GM08714 (cell line): ENCODE data around the gene SUGCT.

Experiments
- H3K4me3 ChIP-seq: fragments of 200-500 bp; sonication (Bioruptor generic); 2 replicates; pipeline ENCODE4 v1.5.1; 2014; ENCODE audit warnings: mild to moderate bottlenecking, low read length, inconsistent platforms
- ZNF274 ChIP-seq: IDR thresholded peaks from 2 replicates; pipeline ENCODE4 v1.6.1; 2012; ENCODE audit warnings: mild to moderate bottlenecking, low read depth, low read length

The SUGCT gene

DNA sequence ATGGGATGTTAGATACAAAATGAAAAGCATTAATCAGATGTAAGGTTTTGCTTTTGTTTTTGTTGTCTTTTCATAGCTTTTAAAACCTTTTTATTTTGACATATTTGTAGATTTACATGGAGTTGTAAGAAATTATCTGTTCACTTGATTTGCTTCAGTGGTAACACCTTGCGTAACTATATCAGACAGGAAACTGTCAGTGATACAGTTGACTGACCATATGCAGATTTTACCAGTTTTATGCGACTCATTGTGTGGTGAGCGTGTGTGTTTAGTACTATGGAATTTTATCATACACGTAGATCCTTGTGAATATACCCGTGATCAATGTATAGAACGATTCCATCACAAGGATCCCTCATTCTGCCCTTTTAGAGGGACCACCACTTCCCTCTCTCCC, 701.4 kb downstream of the SUGCT start:
- H3K4me3 ChIP-seq = no peak overlapping the region
- TF ChIP-seq ZNF274 = no peak

DNA sequence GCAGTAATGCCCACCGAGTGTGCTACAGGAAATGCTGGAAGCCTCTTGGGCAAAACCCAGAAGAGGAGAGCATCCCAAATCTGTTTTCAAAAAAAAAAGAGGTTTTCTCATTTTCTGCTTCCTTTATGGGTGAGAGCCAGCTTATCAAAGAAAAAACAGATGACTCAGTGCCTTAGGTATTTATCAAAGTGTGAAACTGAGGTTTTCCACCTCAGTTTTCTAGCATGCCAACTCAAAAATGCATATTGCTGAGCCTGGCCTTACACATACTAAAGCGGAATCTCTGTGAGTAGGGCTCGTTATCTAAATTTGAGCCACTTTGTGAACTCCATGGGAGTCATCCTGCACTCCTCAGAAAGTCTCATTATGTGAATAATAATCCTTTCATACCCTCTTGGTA, 705.1 kb downstream of the SUGCT start:
- no peak overlapping the region for H3K4me3 ChIP-seq
- TF ChIP-seq ZNF274 = no peak

DNA sequence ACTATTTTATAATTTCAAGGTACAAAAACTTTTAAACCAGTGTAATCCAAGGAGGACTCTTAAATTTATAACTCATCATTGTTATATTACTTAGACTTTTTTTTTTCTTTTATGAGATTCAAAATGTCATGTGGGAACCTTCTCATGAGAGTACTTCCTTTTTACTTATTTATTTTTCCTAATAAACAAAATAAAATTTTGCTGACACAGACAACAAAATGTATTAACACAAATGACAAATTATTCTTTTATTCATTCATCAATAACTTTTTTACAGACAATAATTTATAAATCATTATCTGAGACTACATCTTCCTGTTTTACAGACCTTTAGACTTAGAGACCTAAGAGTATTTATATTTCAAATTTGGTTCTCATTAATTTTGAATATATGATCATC, 706.2 kb downstream of the SUGCT start:
- TF ChIP-seq ZNF274 = no peak
- no peak overlapping the region for H3K4me3 ChIP-seq

DNA sequence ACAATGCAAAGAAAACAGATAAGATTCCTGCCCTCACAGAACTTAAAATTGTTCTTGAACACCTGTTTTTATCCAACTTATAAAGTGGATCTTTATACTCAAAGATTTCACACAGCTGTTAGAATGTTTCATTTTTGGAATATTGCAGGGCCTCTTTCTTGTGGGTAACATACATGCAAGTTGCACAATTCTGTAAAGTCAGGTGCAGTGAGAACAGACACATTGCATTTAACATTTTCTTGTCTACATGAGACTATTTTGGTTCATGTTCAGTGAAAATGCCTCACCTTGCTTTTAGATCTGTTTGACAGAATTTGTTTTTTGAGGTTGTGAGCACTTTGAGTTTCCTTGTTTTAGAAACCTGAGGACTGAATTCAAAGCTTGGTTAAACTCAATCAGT, 707.8 kb downstream of the SUGCT start:
- TF ChIP-seq ZNF274 = no peak
- no peak overlapping the region for H3K4me3 ChIP-seq

DNA sequence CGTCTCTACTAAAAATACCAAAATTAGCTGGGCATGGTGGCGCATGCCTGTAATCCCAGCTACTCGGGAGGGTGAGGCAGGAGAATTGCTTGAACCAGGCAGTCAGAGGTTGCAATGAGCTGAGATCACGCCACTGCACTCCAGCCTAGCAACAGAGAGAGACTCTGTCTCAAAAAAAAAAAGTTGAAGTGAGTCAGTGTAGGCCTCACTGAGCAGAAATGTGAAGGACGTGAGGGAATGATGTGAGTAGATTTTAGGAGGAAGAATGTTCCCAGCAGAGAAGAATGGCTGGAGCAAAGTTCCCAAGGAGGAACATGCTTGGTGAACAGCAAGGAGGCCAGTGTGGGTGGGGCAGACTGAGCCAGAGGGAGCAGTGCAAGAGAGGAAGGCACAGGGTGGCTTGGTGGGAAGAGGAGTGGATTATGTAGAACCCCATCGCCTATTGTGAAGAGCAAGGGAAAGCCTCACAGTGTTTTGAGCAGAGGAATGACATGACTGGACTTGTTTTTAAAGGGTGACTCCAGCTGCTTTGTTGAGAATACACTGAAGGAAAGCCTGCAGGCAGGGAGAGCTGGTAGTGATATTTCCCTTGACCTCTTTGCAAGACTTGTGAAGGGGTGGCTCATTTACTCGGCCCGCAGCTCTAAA, 708.7 kb downstream of the SUGCT start:
- no peak overlapping the region for H3K4me3 ChIP-seq
- TF ChIP-seq ZNF274 = no peak

DNA sequence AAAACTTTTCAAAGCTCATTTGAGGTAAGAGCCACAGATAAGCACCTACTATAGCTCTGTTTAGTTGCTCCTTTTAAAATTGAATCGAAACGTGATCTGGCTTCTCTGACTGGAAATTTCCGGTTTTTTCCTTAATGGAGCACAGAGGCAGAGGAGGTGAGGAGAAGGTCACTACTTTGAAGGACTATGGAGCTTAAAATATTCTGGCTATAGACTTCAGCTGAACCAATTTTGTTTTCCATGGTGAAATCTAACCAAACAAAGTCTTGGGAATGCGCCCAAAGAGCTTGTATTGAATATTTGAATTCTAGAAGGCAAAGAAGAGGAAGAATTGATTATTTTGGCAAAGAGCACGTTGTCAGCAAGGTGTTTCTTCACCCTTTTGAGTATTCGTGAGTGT, 711.1 kb downstream of the SUGCT start:
- no peak for TF ChIP-seq ZNF274
- H3K4me3 ChIP-seq = no peak overlapping the region

DNA sequence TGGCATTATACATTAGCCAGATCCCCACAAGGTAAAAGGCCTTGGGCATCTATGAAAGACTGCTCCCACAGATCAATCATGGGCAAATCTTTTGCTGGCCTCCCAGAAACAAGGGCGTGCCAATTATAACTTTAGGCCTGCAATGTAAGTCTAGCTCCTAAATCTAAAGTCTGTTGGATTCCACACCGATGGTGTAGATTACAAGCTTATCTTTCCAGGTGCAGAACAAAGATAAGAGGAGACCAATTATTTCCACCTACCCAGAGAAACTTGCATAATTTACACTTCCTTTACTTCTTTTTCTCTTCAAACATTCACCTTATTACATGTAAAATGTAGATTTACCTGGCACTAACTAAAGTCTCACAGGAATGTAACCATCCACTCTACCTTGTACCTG, 713.1 kb downstream of the SUGCT start:
- no peak for TF ChIP-seq ZNF274
- H3K4me3 ChIP-seq = no peak overlapping the region

DNA sequence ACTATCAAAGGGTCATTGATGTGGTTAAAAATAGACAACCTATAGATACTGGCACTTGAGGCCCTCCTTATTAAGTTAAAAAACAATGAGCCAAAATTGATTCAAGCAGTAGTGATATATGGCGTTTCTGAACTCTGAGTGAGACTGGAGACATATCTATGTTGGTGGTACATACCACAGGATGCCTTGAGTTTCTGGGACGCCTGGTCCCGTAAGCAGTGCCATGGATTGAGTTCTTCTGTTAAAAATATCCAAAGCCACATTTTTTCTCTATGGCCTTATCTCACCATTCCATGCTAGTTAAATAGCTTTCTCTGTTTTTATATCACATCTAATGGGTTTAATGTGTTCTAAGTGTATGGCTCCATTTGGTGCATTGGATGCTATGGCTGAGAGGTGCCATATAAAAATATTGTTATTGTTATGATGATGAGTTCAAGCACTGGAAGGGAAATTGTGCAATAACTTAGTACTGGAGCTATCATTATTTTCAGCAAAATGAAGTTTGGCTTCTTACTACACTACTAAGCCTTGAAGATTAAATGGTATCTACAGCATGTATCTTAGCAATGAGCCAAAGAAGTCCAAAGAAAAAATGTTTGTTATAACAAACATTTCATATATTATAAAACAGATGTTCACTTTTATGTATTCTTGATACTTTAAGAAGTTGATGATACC, 713.9 kb downstream of the SUGCT start:
- no peak overlapping the region for H3K4me3 ChIP-seq
- TF ChIP-seq ZNF274 = no peak

DNA sequence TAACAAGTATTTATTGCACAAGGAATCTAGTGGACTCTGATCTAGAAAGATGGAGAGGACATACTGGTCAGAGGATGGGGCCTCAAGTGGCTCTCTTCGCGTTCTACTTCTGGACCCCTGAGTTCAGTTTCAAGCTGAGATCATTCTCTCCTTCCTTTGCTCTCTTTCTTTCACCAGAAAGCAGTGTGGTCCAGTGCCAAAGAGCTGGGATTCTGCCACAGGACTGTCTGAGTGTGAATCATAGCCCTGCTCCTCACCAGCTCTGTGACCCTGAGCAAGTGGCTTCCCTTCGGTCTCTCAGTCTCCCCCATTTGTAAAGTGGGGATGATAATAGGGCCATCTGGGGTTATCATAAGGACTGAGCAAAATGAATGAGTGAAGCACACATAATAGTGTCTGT, 715.2 kb downstream of the SUGCT start:
- H3K4me3 ChIP-seq = no peak overlapping the region
- no peak for TF ChIP-seq ZNF274

DNA sequence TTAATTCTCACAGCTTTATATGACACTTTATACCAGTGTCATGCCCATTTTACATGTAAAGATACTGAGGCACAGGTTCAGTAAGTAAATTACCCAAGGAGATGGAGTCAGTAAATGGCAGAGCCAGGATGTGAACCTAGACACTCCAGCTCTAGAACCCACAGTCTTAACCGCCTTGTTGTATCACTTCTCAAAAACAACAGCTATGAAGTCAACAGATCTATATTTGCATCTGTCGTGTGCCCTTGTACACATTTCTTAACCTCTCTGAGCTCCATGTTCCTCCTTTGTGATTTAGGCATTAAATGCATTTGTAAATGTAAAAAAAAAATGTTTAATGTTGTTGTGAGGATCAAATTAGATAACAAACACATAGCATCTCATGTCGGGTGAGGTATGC, 716.2 kb downstream of the SUGCT start:
- TF ChIP-seq ZNF274 = no peak
- no peak overlapping the region for H3K4me3 ChIP-seq

DNA sequence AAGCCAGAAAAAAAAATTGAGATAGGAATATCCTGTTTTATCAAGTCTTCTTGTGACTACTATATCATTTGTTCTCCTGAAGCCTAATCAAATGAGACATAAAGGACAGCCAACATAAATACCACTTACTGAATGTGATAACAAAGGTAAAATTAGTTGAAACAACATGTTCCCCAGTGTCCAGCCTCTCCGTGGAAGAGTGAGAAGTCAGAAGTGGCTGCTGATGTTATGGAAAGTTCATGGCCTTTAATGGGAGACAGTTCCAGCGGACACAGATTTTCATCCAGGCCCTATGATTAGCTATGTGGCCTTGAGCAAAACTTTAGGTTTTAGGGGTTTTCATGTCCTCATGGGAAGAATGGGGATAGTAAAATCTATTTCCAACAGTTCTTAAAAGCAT, 724.3 kb downstream of the SUGCT start:
- TF ChIP-seq ZNF274 = no peak
- H3K4me3 ChIP-seq = no peak overlapping the region

DNA sequence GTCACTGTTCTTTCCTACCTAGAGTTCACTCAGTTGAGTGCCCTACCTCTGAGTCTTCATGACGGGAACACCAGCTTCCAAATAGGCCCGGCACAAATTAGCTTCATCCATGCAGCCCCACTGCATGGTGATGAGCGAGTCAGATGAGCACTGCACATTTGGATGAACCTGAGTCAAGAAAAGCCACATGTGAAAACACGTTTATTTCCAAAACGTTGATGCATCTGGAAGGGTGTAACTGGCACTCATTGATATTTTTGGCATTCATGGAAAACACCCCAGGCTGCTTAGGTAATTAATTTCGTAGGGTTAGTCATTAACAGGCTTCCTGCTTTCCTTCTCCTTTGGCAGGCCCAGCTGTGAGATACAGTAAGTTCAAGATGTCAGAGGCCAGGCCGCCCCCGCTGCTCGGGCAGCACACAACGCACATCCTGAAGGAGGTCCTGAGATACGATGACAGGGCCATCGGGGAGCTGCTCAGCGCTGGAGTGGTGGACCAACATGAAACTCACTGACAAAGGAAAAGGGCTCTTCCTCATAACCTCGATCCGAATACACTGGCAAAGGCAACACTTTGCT, 725.2 kb downstream of the SUGCT start:
- no peak for TF ChIP-seq ZNF274
- no peak overlapping the region for H3K4me3 ChIP-seq

DNA sequence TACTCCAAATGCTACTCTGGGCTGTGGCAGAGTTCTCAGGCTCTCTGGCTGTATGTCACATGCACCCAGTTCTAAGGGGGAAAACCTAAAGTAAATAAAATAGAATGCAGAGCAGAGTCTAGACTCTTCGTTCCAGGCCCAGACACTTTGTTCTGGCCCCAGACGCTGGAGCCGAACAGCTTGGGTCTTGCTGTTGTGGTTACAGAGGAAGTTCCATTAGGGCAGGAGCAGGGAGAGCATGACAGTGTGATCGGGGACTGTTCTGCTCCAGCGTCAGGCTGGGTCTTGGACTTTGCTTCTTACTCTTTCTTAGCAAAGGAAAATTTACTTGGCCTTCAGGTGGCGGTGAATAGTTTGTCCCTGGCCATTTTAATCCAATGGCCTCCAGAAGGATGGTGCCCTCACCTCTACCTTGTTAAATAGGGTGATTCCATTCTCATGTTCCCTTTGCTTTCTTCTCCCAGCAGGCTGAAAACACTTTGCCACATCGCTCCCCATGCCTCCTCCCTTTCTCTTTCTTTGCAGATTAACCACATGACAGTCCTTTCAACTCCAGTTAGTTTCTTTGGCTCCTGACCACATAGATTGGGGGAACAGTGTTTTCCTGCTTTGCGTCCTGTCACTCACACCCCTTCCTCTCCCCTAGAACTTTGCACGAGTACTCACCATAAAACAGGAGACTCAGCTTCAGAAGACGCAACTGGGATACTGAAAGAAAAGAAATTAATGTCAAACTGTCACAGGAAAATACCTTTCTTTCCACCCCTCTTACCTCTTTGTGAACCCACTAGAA, 730.8 kb downstream of the SUGCT start:
- no peak overlapping the region for H3K4me3 ChIP-seq
- no peak for TF ChIP-seq ZNF274

DNA sequence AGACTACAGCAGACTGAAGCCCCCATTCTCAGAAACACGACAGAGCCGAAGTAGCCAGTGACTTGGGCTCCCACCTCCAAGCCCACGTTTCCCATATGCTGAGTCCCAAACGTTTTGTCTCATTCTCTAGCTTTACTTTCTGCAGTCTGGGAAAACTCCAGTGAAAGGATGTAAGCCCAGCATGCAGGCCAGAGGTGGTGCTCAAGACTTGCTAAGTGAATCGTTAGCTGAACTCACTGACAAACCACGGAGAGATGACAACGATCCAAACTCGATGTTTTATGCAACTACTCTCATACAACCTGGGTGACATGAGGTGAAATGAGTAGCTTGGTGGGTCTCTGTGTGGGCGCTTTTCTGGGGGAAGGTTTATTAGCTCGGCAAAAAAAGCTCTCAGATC, 731.8 kb downstream of the SUGCT start:
- no peak for TF ChIP-seq ZNF274
- H3K4me3 ChIP-seq = no peak overlapping the region

DNA sequence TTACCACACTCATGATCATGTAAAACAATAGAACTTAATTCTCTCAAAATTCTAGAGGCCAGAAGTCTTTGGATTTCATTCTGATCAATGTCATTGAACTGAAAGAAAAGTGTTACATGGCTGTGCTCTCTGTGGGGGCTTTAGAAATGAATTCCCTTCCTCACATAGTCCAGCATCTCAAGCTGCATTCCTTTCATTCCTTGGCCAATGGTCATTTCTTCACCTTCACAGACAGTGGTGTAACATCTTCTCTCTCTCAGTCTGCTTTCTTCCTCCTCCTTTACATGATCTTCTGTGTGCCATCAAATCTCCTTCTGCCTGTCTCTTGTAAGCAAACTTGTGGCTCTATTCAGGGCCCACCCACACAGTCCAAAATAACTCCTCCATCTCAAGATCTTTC, 735.3 kb downstream of the SUGCT start:
- TF ChIP-seq ZNF274 = no peak
- H3K4me3 ChIP-seq = no peak overlapping the region
